GM23338 (cell line): ENCODE measurements around the gene PCNT.

ENCODE experiments used
- TF ChIP-seq, protein P1 (sequence below), 2 experiments: fragments of 200-600 bp in 1 of 2; sonication (generic) in 1 of 2; conservative IDR thresholded peaks; 2 replicates each; pipeline versions ENCODE4 v1.5.1 to v1.6.1; 2016 to 2017; ENCODE audit warnings: antibody characterized with exemption in 2 of 2, low read depth in 2 of 2, mild to moderate bottlenecking in 2 of 2, moderate library complexity in 1 of 2
- TF ChIP-seq, protein P2 (sequence below): fragments of 250-450 bp; sonication (Bioruptor Pico); IDR thresholded peaks from 2 replicates; pipeline ENCODE4 v1.5.0; 2020; ENCODE audit warnings: mild to moderate bottlenecking, moderate library complexity

DNA sequence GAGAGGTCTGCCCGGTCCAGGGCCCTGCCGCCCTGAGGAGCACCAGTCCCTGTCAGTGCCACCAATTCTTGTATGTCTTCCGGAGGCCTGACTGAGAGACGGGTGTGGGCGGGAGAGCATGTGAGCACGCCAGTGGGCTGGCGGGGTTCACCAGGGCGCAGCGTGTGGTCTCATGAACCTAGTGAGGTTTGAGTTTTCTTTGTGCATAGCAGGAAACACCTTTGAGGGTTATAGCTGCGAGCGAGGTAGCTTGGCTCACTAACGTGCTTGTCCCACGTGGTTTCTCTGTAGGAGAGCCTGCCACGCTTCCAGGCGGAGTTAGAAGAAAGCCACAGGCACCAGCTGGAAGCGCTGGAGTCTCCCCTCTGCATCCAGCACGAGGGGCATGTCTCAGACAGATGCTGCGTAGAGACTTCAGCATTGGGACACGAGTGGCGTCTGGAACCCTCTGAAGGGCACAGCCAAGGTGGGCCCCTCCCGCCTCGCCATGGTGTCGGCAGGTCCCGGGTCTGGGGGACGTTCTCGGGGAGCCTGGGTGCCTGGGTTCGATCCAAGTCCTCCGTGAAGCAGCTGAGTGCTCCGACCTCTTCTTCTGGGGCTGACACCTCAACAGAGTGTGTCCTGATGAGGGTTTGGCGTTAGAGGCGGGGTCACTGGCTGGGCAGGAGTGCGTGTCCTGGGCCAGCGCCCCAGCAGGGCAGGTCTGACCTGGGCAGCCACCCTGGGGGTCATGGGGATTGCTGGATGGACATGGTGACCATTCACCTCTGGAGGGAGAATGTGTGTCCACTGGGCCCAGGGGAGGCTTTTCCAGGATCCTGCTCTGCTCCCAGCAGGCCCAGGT, 31.4 kb downstream of the PCNT start:
- TF ChIP-seq, protein P1, sequence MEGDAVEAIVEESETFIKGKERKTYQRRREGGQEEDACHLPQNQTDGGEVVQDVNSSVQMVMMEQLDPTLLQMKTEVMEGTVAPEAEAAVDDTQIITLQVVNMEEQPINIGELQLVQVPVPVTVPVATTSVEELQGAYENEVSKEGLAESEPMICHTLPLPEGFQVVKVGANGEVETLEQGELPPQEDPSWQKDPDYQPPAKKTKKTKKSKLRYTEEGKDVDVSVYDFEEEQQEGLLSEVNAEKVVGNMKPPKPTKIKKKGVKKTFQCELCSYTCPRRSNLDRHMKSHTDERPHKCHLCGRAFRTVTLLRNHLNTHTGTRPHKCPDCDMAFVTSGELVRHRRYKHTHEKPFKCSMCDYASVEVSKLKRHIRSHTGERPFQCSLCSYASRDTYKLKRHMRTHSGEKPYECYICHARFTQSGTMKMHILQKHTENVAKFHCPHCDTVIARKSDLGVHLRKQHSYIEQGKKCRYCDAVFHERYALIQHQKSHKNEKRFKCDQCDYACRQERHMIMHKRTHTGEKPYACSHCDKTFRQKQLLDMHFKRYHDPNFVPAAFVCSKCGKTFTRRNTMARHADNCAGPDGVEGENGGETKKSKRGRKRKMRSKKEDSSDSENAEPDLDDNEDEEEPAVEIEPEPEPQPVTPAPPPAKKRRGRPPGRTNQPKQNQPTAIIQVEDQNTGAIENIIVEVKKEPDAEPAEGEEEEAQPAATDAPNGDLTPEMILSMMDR (conservative IDR thresholded peaks at IDR 0.05; ENCODE audit: low read depth in 2 of 2), result no peak
- TF ChIP-seq, protein P2, sequence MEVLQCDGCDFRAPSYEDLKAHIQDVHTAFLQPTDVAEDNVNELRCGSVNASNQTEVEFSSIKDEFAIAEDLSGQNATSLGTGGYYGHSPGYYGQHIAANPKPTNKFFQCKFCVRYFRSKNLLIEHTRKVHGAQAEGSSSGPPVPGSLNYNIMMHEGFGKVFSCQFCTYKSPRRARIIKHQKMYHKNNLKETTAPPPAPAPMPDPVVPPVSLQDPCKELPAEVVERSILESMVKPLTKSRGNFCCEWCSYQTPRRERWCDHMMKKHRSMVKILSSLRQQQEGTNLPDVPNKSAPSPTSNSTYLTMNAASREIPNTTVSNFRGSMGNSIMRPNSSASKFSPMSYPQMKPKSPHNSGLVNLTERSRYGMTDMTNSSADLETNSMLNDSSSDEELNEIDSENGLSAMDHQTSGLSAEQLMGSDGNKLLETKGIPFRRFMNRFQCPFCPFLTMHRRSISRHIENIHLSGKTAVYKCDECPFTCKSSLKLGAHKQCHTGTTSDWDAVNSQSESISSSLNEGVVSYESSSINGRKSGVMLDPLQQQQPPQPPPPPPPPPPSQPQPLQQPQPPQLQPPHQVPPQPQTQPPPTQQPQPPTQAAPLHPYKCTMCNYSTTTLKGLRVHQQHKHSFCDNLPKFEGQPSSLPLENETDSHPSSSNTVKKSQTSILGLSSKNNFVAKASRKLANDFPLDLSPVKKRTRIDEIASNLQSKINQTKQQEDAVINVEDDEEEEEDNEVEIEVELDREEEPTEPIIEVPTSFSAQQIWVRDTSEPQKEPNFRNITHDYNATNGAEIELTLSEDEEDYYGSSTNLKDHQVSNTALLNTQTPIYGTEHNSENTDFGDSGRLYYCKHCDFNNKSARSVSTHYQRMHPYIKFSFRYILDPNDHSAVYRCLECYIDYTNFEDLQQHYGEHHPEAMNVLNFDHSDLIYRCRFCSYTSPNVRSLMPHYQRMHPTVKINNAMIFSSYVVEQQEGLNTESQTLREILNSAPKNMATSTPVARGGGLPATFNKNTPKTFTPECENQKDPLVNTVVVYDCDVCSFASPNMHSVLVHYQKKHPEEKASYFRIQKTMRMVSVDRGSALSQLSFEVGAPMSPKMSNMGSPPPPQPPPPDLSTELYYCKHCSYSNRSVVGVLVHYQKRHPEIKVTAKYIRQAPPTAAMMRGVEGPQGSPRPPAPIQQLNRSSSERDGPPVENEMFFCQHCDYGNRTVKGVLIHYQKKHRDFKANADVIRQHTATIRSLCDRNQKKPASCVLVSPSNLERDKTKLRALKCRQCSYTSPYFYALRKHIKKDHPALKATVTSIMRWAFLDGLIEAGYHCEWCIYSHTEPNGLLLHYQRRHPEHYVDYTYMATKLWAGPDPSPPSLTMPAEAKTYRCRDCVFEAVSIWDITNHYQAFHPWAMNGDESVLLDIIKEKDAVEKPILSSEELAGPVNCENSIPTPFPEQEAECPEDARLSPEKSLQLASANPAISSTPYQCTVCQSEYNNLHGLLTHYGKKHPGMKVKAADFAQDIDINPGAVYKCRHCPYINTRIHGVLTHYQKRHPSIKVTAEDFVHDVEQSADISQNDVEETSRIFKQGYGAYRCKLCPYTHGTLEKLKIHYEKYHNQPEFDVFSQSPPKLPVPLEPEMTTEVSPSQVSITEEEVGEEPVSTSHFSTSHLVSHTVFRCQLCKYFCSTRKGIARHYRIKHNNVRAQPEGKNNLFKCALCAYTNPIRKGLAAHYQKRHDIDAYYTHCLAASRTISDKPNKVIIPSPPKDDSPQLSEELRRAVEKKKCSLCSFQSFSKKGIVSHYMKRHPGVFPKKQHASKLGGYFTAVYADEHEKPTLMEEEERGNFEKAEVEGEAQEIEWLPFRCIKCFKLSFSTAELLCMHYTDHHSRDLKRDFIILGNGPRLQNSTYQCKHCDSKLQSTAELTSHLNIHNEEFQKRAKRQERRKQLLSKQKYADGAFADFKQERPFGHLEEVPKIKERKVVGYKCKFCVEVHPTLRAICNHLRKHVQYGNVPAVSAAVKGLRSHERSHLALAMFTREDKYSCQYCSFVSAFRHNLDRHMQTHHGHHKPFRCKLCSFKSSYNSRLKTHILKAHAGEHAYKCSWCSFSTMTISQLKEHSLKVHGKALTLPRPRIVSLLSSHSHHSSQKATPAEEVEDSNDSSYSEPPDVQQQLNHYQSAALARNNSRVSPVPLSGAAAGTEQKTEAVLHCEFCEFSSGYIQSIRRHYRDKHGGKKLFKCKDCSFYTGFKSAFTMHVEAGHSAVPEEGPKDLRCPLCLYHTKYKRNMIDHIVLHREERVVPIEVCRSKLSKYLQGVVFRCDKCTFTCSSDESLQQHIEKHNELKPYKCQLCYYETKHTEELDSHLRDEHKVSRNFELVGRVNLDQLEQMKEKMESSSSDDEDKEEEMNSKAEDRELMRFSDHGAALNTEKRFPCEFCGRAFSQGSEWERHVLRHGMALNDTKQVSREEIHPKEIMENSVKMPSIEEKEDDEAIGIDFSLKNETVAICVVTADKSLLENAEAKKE (CRISPR knock-in tag), result no peak
